GM12891 (cell line): ENCODE measurements around the gene GPC5.

Experiments used
- POLR2A ChIP-seq: IDR thresholded peaks from 2 replicates; pipeline ENCODE4 v1.6.1; 2011; ENCODE audit warnings: low read depth, low read length, control low read depth
- POLR2AphosphoS5 ChIP-seq: IDR thresholded peaks from 2 replicates; pipeline ENCODE4 v1.6.1; 2011; ENCODE audit warnings: low read depth, low read length, control low read depth
- SPI1 ChIP-seq: IDR thresholded peaks from 2 replicates; pipeline ENCODE4 v1.6.1; 2011; ENCODE audit warnings: low read depth, low read length, control low read depth
- TAF1 ChIP-seq: IDR thresholded peaks from 2 replicates; pipeline ENCODE4 v1.6.1; 2011; ENCODE audit warnings: low read depth, low read length, control low read depth

- TF ChIP-seq POLR2A (no peak), POLR2AphosphoS5 (no peak), SPI1 (no peak), TAF1 (no peak)
Observed at GRCh38 chr13:92589955-92590354, 1191.5 kb downstream of the GPC5 start.
